ENCODE measurements around the gene CXCL14.

DNA sequence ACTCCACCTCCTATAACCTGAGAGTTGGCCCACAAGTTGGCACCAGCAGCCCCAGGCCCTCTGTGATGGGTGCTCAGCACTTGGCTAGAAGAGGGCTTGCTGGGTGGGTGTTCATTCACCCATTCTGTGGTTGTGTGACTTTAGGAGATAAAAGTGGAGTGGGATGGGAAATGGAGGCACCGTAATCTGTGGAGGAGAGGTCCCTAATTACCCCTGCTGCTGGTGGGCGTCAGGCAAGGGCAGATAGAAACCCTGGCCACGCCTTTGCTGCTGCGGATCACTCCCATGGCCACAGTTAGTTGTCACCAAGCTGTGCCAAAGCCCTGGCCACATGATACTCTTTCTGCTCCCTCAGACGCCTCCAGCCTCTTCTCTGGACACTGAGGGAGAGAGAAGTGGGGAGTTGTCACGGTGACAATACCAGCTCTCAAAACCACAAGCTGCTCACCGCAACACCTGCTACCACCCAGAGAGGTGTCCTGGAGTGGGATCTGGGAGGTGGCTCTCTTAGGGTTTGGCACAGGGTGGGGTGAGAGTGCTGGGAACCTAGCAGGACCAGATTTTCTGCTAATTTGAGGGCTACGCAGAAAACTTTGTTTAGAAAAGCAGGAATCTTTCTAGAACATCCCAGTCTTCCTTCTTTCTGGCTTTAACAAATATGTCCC, 31.1 kb downstream of the CXCL14 start:
- TF ChIP-seq EP300 (IDR thresholded peaks at IDR 0.05) (no peak), POLR2A (IDR thresholded peaks at IDR 0.05) (no peak), POLR2AphosphoS5 (IDR thresholded peaks at IDR 0.05) (no peak)
- TF ChIP-seq, protein P1, sequence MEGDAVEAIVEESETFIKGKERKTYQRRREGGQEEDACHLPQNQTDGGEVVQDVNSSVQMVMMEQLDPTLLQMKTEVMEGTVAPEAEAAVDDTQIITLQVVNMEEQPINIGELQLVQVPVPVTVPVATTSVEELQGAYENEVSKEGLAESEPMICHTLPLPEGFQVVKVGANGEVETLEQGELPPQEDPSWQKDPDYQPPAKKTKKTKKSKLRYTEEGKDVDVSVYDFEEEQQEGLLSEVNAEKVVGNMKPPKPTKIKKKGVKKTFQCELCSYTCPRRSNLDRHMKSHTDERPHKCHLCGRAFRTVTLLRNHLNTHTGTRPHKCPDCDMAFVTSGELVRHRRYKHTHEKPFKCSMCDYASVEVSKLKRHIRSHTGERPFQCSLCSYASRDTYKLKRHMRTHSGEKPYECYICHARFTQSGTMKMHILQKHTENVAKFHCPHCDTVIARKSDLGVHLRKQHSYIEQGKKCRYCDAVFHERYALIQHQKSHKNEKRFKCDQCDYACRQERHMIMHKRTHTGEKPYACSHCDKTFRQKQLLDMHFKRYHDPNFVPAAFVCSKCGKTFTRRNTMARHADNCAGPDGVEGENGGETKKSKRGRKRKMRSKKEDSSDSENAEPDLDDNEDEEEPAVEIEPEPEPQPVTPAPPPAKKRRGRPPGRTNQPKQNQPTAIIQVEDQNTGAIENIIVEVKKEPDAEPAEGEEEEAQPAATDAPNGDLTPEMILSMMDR (IDR thresholded peaks at IDR 0.05): no peak
